ENCODE data around the gene PRKCE. TPM values are rescaled to one million over a fixed set of nuclear protein-coding genes. Genes with fewer than 3 reads are reported as not detected.

PRKCE gene
- total and polyA plus RNA-seq, 2 donors (not counting 1 experiment from before 2014, with no cell fraction given), result 23.6 to 271 TPM

DNA sequence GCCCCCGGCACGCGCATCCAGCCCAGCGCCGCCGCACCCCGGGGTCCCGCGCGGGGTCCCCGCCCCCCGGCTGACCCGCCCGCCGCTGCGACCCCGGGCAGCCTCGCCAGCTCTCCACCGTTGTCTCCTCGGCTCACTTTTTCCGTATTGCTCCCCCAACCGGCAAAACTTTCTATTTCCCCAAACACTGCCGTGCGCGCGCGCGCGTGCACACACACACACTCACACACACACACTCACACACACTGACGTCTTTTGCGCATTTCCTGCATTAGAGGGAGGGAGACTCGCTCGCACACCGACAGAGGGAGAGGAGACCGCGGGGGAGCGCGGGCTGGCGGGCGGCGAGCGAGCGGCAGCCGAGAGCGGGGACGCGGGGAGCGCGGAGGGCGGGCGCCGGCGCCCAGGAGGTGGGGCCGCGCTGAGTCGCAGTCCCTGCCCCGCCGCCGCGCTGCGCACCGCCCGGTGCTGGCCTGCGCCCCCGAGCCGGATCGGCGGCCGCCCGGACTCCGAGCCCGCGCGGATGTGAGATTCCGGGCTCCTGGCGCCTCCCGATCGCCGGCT, 542 bp upstream of the PRKCE start:
- DNase-seq (peak; percentile 99), ATAC-seq (ENCODE audit: low read depth) (peak; percentile 88)
- H3K27ac Mint-ChIP-seq, result peak overlapping the region; percentile 97
- ChIA-PET CTCF (interaction anchor here (0.6 to 5.2 kb wide), 9 partner anchors 9 to 285 kb away, joined by 3 to 86 read pairs (median 4); no protein-coding TSS in a partner anchor), POLR2A (interaction anchor here (0.7 to 5.1 kb wide), 7 partner anchors 12 to 239 kb away, joined by 3 to 89 read pairs (median 3); no protein-coding TSS in a partner anchor)
- Histone ChIP-seq H3K9me3 (ENCODE audit: control extremely low read depth in 1 of 3, control insufficient read depth in 2 of 3, insufficient read depth in 1 of 3, low read length in 2 of 3) (no peaks in the 10 kb centered on the region), H3K36me3 (replicated peaks in 1 of 2; ENCODE audit: control extremely low read depth in 1 of 2, control insufficient read depth in 1 of 2, extremely low read depth in 1 of 2, insufficient read depth in 2 of 2, low read length in 1 of 2) (no peaks in the 10 kb centered on the region), H3K4me1 (ENCODE audit: control insufficient read depth in 2 of 2, insufficient read depth in 2 of 2, low read length in 2 of 2) (peaks cover 25 to 43% of the 10 kb centered on the region in 2 donors), H3K4me2 (replicated peaks; ENCODE audit: low read depth, low read length, poor library complexity, severe bottlenecking) (peak overlapping the region; percentile 76), H3K4me3 (ENCODE audit: control extremely low read depth in 1 of 5, extremely low read depth in 1 of 5, insufficient read depth in 1 of 5, low read depth in 2 of 5, low read length in 4 of 5) (peak overlapping the region; percentile 16 to 96 (median 87)), H2AFZ (ENCODE audit: insufficient read depth, low read depth, low read length, poor library complexity, severe bottlenecking) (peak overlapping the region; percentile 77), H3K27ac (ENCODE audit: low read length in 2 of 2) (peak overlapping the region; percentile 84 to 85), H3K27me3 (replicated peaks in 1 of 4; ENCODE audit: control extremely low read depth in 1 of 4, control insufficient read depth in 3 of 4, insufficient read depth in 4 of 4, low read length in 3 of 4) (no peaks in the 10 kb centered on the region), H3K9ac (ENCODE audit: low read length) (peak overlapping the region; percentile 90), H4K20me1 (ENCODE audit: control insufficient read depth, insufficient read depth, low read length, poor library complexity, severe bottlenecking) (peaks cover 35% of the 10 kb centered on the region), H3K79me2 (ENCODE audit: control insufficient read depth, insufficient read depth, low read length) (peaks cover 54% of the 10 kb centered on the region)
- no peaks in the 10 kb centered on the region for H3K27me3 Mint-ChIP-seq
- 1% methylated on average over 71 of the region's 79 CpGs for WGBS (ENCODE audit: insufficient coverage)
- intact Hi-C loops (cut with micrococcal nuclease), result loop anchor here (1.0 to 5.0 kb wide), 6 partner anchors 40 to 236 kb away; partner anchors contain the start of gene SRBD1
- no peaks in the 10 kb centered on the region for H3K9me3 Mint-ChIP-seq (ENCODE audit: insufficient read depth)
- H3K4me1 Mint-ChIP-seq, result peaks cover 46% of the 10 kb centered on the region
- TF ChIP-seq, protein P1, sequence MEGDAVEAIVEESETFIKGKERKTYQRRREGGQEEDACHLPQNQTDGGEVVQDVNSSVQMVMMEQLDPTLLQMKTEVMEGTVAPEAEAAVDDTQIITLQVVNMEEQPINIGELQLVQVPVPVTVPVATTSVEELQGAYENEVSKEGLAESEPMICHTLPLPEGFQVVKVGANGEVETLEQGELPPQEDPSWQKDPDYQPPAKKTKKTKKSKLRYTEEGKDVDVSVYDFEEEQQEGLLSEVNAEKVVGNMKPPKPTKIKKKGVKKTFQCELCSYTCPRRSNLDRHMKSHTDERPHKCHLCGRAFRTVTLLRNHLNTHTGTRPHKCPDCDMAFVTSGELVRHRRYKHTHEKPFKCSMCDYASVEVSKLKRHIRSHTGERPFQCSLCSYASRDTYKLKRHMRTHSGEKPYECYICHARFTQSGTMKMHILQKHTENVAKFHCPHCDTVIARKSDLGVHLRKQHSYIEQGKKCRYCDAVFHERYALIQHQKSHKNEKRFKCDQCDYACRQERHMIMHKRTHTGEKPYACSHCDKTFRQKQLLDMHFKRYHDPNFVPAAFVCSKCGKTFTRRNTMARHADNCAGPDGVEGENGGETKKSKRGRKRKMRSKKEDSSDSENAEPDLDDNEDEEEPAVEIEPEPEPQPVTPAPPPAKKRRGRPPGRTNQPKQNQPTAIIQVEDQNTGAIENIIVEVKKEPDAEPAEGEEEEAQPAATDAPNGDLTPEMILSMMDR (IDR thresholded peaks at IDR 0.05), result peak; percentile 57
- TF ChIP-seq EZH2 (IDR thresholded peaks at IDR 0.05; ENCODE audit: borderline replicate concordance, insufficient read depth, low read depth, low read length, poor library complexity, severe bottlenecking), result no peak
- H3K4me3 Mint-ChIP-seq, result peak overlapping the region; percentile 93
